ENCODE results near the gene HECW1.
"Not testable (repeated sequence)": the region's sequence is repeated elsewhere in the genome, so short reads cannot be mapped to it uniquely, and the experiment has no call there.

Gene HECW1

GRCh38 chr7:43576241-43576640 is 463.8 kb downstream of the HECW1 start:
- no peak for DNase-seq (ENCODE audit: low read depth in 3 of 3)

GRCh38 chr7:43577485-43577951 is 465.1 kb downstream of the HECW1 start:
- DNase-seq (ENCODE audit: low read depth in 3 of 3): no peak

DNA sequence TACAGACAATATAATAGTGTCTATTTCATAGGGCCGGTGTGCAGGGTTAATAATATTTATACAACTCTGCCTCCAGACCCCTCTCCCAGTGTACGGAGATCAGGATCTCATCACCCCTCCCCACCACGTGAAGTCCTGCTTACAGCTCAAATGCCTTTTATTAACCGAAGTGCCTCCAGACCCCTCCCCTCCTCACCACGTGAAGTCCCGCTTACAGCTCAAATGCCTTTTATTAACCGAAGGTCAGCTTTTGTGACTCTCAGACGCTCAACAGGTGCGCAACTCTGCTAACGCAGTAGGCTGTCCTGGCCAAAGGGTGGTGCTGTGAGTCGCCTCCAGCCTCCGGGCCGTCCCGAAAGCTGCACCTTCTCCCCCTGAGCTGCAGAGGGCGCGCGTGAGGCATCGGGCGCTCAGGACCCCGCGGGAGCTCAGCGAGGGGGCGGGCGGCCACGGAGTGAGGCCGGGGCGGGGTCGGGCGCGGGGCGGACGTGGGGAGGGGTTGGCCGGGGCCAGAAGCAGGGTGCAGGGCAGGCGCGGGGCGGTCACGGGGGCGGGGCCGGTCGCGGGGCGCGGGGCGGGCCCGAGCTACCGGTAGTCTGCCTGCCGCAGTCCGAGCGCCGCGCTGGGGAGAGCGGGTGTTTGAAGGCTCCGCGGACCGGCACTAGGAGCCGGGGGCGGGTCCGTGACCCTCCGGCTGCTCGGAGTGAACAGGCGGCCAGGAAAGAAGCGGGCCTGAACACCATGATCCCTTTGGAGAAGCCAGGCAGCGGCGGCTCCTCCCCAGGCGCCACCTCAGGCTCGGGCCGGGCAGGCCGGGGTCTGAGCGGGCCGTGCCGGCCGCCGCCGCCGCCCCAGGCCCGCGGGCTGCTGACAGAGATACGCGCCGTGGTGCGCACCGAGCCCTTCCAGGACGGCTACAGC is 470.3 kb downstream of the HECW1 start, which contains the start of gene STK17A:
Gene STK17A, plus strand, starts transcription at position 606 of the 921 bp plus-strand sequence. Its CDS starts 136 bp downstream, at position 742.
- peak; percentile 85 to 91 (median 88) for DNase-seq (ENCODE audit: low read depth in 3 of 3)

GRCh38 chr7:43583424-43584194 is 471.2 kb downstream of the HECW1 start:
- DNase-seq (ENCODE audit: low read depth in 3 of 3): peak; percentile 31 to 48 (median 40)

- DNase-seq (ENCODE audit: low read depth in 3 of 3): no peak
Observed at GRCh38 chr7:43584195-43584586, 471.7 kb downstream of the HECW1 start.

DNA sequence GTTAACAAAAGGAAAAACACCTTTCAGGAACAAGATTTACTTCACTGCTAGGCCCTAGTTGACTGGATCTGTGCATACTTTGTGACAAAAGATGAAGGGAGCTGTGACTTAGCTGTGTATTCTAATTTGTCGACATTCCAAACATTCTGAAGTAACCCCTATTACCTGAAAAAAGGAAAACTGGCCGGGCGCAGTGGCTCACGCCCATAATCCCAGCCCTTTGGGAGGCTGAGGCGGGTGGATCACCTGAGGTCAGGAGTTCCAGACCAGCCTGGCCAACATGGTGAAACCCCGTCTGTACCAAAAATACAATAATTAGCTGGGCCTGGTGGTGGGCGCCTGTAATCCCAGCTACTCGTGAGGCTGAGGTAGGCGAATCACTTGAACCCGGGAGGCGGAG is 472.3 kb downstream of the HECW1 start:
- not testable (repeated sequence) for DNase-seq (ENCODE audit: low read depth in 3 of 3)

DNA sequence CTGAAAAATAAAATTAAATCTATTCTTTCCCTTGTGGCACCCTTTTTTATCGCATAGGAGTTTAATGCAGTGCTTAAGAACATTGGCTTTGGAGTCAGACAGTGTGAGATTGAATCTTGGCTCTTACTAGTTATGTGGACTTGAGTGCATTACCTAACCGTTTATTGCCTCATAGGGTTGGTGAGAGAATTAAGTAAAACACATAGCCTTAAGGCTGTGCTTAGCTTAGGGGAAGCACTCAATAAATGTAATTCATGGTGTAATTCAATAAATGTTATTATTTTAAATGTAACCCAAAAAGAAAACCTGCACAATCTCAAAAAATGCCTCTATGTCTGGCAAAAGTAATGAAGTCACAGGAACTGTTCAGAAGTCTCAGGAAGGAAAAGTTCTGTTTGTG is 473.1 kb downstream of the HECW1 start:
- DNase-seq (ENCODE audit: low read depth in 3 of 3): no peak

DNA sequence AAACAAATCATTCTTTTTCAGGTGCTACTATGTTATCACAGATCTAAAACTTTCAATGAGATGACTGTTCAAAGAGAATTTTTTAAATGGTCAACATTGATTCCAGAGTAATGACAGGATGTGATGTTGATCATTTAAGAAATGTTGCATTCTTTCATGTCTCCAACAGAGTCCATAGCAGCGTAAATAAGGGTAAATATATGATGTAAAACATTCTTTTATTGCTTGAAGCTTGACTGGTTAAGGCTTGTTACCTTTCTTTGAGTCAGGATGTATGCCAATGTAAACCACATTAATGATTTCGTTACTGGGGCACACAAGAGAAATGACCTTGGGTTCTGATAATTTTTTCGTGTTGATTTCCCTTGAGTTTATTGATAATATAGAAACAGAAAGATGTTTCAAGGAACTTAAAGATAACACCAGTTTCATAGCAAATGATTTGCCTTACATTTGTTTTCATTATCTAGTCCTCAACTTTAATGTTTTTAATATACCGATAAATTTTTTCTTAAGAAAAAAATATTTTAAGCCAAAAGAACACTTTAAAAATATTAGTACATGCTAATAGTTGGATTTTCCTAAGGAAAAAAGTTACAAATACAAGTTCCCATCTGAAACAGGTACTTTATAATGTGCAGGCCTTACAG is 473.9 kb downstream of the HECW1 start:
- no peak for DNase-seq (ENCODE audit: low read depth in 3 of 3)

GRCh38 chr7:43588477-43589132 is 476.2 kb downstream of the HECW1 start:
- no peak for DNase-seq (ENCODE audit: low read depth in 3 of 3)

GRCh38 chr7:43589133-43589478 is 476.7 kb downstream of the HECW1 start:
- no peak for DNase-seq (ENCODE audit: low read depth in 3 of 3)

GRCh38 chr7:43589728-43590127 is 477.3 kb downstream of the HECW1 start:
- DNase-seq (ENCODE audit: low read depth in 3 of 3): no peak

- peak in 1 of 3 donors; percentile 38 for DNase-seq (ENCODE audit: low read depth in 3 of 3)
Observed at GRCh38 chr7:43590862-43591557, 478.6 kb downstream of the HECW1 start.

- no peak for DNase-seq (ENCODE audit: low read depth in 3 of 3)
Observed at GRCh38 chr7:43591558-43592180, 479.2 kb downstream of the HECW1 start.

DNA sequence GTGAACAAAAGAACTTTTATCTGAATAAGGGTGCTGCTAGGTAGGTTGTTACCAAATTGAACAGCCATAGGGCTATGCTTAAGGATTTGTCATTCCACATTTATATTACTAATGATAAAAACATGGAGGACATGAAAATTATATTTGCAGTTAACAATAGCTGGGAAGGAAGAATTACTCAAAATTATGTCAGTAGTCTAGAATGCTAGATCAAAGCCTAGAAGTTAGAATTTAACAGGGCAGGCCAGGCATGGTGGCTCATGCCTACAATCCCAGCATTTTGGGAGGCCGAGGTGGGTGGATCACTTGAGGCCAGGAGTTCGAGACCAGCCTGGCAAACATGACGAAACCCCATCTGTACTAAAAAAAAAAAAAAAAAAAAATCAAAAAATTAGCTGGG is 479.9 kb downstream of the HECW1 start:
- DNase-seq (ENCODE audit: low read depth in 3 of 3): no peak

- no peak for DNase-seq (ENCODE audit: low read depth in 3 of 3)
Observed at GRCh38 chr7:43593010-43593409, 480.6 kb downstream of the HECW1 start.

DNA sequence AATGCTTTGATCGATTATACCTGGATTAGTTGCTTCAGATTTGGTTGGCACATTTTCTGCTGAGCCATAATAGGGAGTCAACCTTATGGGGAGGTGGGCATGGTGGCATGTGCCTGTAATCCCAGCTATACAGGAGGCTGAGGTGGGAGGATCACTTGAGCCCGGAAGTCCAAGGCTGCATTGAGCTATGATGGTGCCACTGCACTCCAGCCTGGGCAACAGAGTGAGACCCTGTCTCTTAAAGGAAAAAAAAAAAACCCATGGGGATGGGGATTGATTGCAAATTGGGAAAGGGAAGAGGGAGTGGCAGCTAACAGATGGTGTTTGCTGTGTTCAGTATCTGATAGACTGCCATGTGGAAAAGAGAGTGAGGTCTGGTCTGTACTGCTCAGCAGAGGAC is 481.6 kb downstream of the HECW1 start:
- DNase-seq (ENCODE audit: low read depth in 3 of 3): no peak

DNA sequence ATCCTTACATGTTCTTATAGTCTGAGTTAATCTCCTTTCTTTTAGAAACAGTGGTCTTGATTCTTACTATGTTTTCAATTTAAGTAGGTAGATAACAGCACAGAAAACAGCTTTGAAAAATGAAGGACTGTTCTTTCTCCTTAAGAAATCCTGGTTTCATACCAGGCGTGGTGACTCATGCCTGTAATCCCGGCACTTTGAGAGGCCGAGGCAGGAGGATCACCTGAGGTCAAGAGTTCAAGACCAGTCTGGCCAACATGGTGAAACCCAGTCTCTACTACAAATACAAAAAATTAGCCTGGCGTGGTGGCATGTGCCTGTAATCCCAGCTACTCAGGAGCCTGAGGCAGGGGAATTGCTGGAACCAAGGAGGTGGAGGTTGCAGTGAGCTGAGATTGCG is 484.0 kb downstream of the HECW1 start:
- not testable (repeated sequence) for DNase-seq (ENCODE audit: low read depth in 3 of 3)

DNA sequence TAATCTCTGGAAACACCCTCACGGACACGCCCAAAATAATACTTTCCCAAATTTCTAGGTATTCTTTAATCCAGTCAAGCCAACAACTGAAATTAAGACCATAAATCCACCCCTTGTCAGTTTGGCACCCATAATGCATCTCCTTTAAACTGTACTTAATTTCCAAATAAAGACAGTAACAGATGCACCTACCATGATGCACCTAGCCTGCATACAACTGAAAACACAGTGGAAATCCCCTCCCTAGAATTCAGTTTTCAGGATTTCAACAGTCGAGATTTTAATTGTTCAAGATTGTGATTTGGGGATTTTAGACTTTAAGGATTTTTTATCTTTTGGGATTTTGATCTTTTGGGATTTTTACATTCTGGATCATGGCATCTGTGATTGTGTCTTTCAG is 487.6 kb downstream of the HECW1 start:
- no peak for DNase-seq (ENCODE audit: low read depth in 3 of 3)

GRCh38 chr7:43602256-43602655 is 489.8 kb downstream of the HECW1 start:
- DNase-seq (ENCODE audit: low read depth in 3 of 3): no peak

- DNase-seq (ENCODE audit: low read depth in 3 of 3): no peak
Observed at GRCh38 chr7:43604251-43604650, 491.8 kb downstream of the HECW1 start.

- no peak for DNase-seq (ENCODE audit: low read depth in 3 of 3)
Observed at GRCh38 chr7:43609097-43609496, 496.6 kb downstream of the HECW1 start.
